H9 (cell line): ENCODE data around the gene ACOX3. TPM values are rescaled to one million over a fixed set of nuclear protein-coding genes. Genes with fewer than 3 reads are reported as not detected.
A peak's percentile ranks its signal among the peaks of the same experiment; 100 is the strongest.

ENCODE experiments used
- DNase-seq: peaks from one replicate; pipeline ENCODE4 v3.0.0-alpha.2; 2017
- H2AFZ ChIP-seq: one replicate; pipeline ENCODE4 v1.6.1; 2013; ENCODE audit warnings: mild to moderate bottlenecking, low read length, control low read depth, moderate library complexity
- H2AK5ac ChIP-seq: 2 replicates; pipeline ENCODE4 v1.6.1; 2013; ENCODE audit warnings: low read length, control low read depth, mixed read lengths; ENCODE audit not compliant: insufficient read length
- H2BK120ac ChIP-seq: one replicate; pipeline ENCODE4 v1.6.1; 2013; ENCODE audit warnings: low read depth, mild to moderate bottlenecking, low read length, control low read depth, inconsistent platforms; ENCODE audit not compliant: poor library complexity, severe bottlenecking
- H2BK12ac ChIP-seq: 2 replicates; pipeline ENCODE4 v1.6.1; 2013; ENCODE audit warnings: low read length, control low read depth, mixed read lengths, low read depth; ENCODE audit not compliant: insufficient read length
- H2BK15ac ChIP-seq: 2 replicates; pipeline ENCODE4 v1.6.1; 2013; ENCODE audit warnings: low read depth, low read length, control low read depth
- H2BK20ac ChIP-seq: one replicate; pipeline ENCODE4 v1.6.1; 2013; ENCODE audit warnings: low read depth, mild to moderate bottlenecking, low read length, control low read depth, inconsistent platforms; ENCODE audit not compliant: poor library complexity, severe bottlenecking
- H2BK5ac ChIP-seq: 2 replicates; pipeline ENCODE4 v1.6.1; 2013; ENCODE audit warnings: low read length, control low read depth, mixed read lengths; ENCODE audit not compliant: insufficient read length
- H3K14ac ChIP-seq: 2 replicates; pipeline ENCODE4 v1.6.1; 2013; ENCODE audit warnings: low read length, control low read depth; ENCODE audit not compliant: insufficient read depth
- H3K18ac ChIP-seq: 2 replicates; pipeline ENCODE4 v1.6.1; 2013; ENCODE audit warnings: low read depth, mild to moderate bottlenecking, mixed read lengths, low read length, control low read depth; ENCODE audit not compliant: insufficient read length
- H3K23ac ChIP-seq: 2 replicates; pipeline ENCODE4 v1.6.1; 2013; ENCODE audit warnings: low read length, control low read depth, mixed read lengths, low read depth; ENCODE audit not compliant: insufficient read length
- H3K23me2 ChIP-seq: 2 replicates; pipeline ENCODE4 v1.6.1; 2013; ENCODE audit warnings: low read depth, mild to moderate bottlenecking, mixed read lengths, low read length, control low read depth; ENCODE audit not compliant: insufficient read length, poor library complexity, severe bottlenecking
- H3K27ac ChIP-seq: 2 replicates; pipeline ENCODE4 v1.5.1; 2013; ENCODE audit warnings: low read length, control low read depth, mixed read lengths, low read depth; ENCODE audit not compliant: insufficient read length
- H3K27me3 ChIP-seq: 2 replicates; pipeline ENCODE4 v1.6.1; 2013; ENCODE audit warnings: low read length, control low read depth, inconsistent platforms; ENCODE audit not compliant: insufficient read depth
- H3K4ac ChIP-seq: 2 replicates; pipeline ENCODE4 v1.6.1; 2013; ENCODE audit warnings: low read depth, mild to moderate bottlenecking, control low read depth, inconsistent platforms, low read length, moderate library complexity
- H3K4me1 ChIP-seq: 2 replicates; pipeline ENCODE4 v1.6.1; 2013; ENCODE audit warnings: low read length, control low read depth, inconsistent platforms; ENCODE audit not compliant: insufficient read depth
- H3K4me2 ChIP-seq: 2 replicates; pipeline ENCODE4 v1.6.1; 2013; ENCODE audit warnings: low read length, control low read depth, mixed read lengths; ENCODE audit not compliant: insufficient read length, insufficient read depth
- H3K56ac ChIP-seq: 2 replicates; pipeline ENCODE4 v1.6.1; 2013; ENCODE audit warnings: low read depth, mild to moderate bottlenecking, mixed read lengths, low read length, control low read depth; ENCODE audit not compliant: insufficient read length
- H3K79me1 ChIP-seq: 2 replicates; pipeline ENCODE4 v1.6.1; 2013; ENCODE audit warnings: low read depth, mild to moderate bottlenecking, moderate library complexity, low read length, control low read depth, inconsistent platforms; ENCODE audit not compliant: insufficient read depth, poor library complexity, severe bottlenecking
- H3K79me2 ChIP-seq: 2 replicates; pipeline ENCODE4 v1.6.1; 2013; ENCODE audit warnings: low read length, control low read depth, inconsistent platforms; ENCODE audit not compliant: insufficient read depth
- H3K9ac ChIP-seq: 2 replicates; pipeline ENCODE4 v1.6.1; 2013; ENCODE audit warnings: low read length, control low read depth, mixed read lengths; ENCODE audit not compliant: insufficient read length; ENCODE audit errors: extremely low read depth
- H3K9me3 ChIP-seq: one replicate; pipeline ENCODE4 v1.6.1; 2013; ENCODE audit warnings: low read depth, low read length, inconsistent platforms; ENCODE audit not compliant: control insufficient read depth
- H3T11ph ChIP-seq: one replicate; pipeline ENCODE4 v1.6.1; 2013; ENCODE audit warnings: mild to moderate bottlenecking, low read length, control low read depth, inconsistent platforms
- H4K20me1 ChIP-seq: one replicate; pipeline ENCODE4 v1.6.1; 2013; ENCODE audit not compliant: control insufficient read depth, insufficient read length, insufficient read depth
- H4K5ac ChIP-seq: 2 replicates; pipeline ENCODE4 v1.6.1; 2013; ENCODE audit warnings: low read depth, mild to moderate bottlenecking, mixed read lengths, low read length, control low read depth; ENCODE audit not compliant: insufficient read length
- H4K8ac ChIP-seq: replicated peaks from 2 replicates; pipeline ENCODE4 v1.6.1; 2013; ENCODE audit warnings: low read length, control low read depth, mixed read lengths, low read depth; ENCODE audit not compliant: insufficient read length
- H4K91ac ChIP-seq: 2 replicates; pipeline ENCODE4 v1.6.1; 2013; ENCODE audit warnings: low read depth, mild to moderate bottlenecking, moderate library complexity, mixed read lengths, low read length, control low read depth; ENCODE audit not compliant: insufficient read length
- H3K27ac Mint-ChIP-seq, 3 experiments: 2 replicates in 2 of 3; 3 replicates in 1 of 3; pipeline ENCODE4 v1.8.0; 2020 to 2021; ENCODE audit warnings: mixed read lengths in 3 of 3, mild to moderate bottlenecking in 1 of 3, moderate library complexity in 1 of 3
- H3K27me3 Mint-ChIP-seq: 2 replicates; pipeline ENCODE4 v1.8.0; 2021; ENCODE audit warnings: low read depth, mild to moderate bottlenecking, moderate library complexity, mixed read lengths
- H3K36me3 Mint-ChIP-seq, 3 experiments: 2 replicates in 2 of 3; 3 replicates in 1 of 3; pipeline ENCODE4 v1.8.0; 2020 to 2021; ENCODE audit warnings: low read depth in 3 of 3, mixed read lengths in 3 of 3; ENCODE audit not compliant: insufficient read depth in 1 of 3
- H3K4me1 Mint-ChIP-seq, 2 experiments: 2 replicates each; pipeline ENCODE4 v1.8.0; 2020; ENCODE audit warnings: mixed read lengths in 2 of 2
- H3K4me3 Mint-ChIP-seq, 2 experiments: 2 replicates in 1 of 2; 3 replicates in 1 of 2; pipeline ENCODE4 v1.8.0; 2020 to 2021; ENCODE audit warnings: mild to moderate bottlenecking in 2 of 2, mixed read lengths in 2 of 2, moderate library complexity in 1 of 2
- H3K9me3 Mint-ChIP-seq, 2 experiments: 2 replicates in 1 of 2; 3 replicates in 1 of 2; pipeline ENCODE4 v1.8.0; 2020; ENCODE audit warnings: mild to moderate bottlenecking in 2 of 2, mixed read lengths in 2 of 2, moderate library complexity in 1 of 2
- WGBS: extraction: QIAGEN DNeasy Blood & Tissue Kit; methylation state at CpG from one replicate; pipeline ENCODE4 v1.1.7; 2013; ENCODE audit warnings: missing lambda C conversion rate, low lambda C conversion rate, mixed read lengths; ENCODE audit not compliant: insufficient read length; ENCODE audit errors: extremely low coverage; 5-methylcytosine and 5-hydroxymethylcytosine counted together
- total RNA-seq: library from RNA; stranded (reverse); gene quantifications from 2 replicates; pipeline ENCODE4 v1.2.1, GENCODE V29; 2021
- TF ChIP-seq, protein P1 (sequence below): fragments of 200-600 bp; sonication (generic); conservative IDR thresholded peaks from 3 replicates; pipeline ENCODE4 v1.8.0; 2021; ENCODE audit warnings: antibody characterized with exemption, mild to moderate bottlenecking

ACOX3 gene
- total RNA-seq, 1 experiment from 2014 or later = 13.8 TPM

DNA sequence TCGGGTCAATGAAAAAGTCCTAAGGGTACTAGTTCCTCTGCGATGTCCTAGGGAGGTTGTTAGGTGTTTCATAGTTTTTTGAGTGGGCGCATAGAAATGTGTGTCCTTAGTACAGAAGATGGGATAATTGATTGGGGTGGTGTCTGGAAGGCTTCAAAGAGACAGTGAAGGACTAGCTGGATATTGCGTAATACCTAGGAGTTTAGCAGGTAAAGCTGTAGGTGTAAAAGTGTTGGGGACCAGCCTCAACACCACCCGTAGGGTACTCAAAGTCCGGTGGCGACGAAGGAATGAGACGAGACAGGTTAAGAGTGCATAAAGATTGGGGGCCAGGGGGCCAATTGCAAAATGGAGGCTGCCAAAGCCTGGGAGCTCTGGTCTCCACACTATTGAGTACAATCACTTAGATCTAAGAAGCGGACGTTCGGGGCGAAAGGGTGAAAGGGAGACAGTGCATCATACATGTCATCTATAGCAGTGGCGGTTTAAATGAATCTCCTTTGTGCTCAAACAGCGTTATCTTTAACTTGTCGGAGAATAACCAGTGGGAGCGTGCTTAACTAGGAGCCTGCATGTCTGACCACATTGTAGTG is 1.1 kb upstream of the ACOX3 start:
- peaks cover 34 to 40% of the 10 kb centered on the region in 2 experiments for H3K4me1 Mint-ChIP-seq
- Histone ChIP-seq H2BK15ac (no peak overlapping the region), H3K27ac (no peak overlapping the region), H4K5ac (no peak overlapping the region), H2BK20ac (no peak overlapping the region), H3K4me2 (peak overlapping the region; percentile 71), H3K27me3 (no peaks in the 10 kb centered on the region), H4K91ac (no peak overlapping the region), H4K8ac (no peak overlapping the region), H3K79me1 (peaks cover 3% of the 10 kb centered on the region), H3K18ac (no peak overlapping the region), H3K4ac (no peak overlapping the region), H2BK12ac (no peak overlapping the region), H3K9me3 (no peaks in the 10 kb centered on the region), H3K9ac (no peak overlapping the region), H2AFZ (no peak overlapping the region), H4K20me1 (no peaks in the 10 kb centered on the region), H2BK120ac (no peak overlapping the region), H3K79me2 (peaks cover 18% of the 10 kb centered on the region; the same call in 1 of the 2 replicates), H2BK5ac (no peak overlapping the region), H3K4me1 (peaks cover 5% of the 10 kb centered on the region; the same call in 1 of the 2 replicates), H2AK5ac (no peak overlapping the region), H3T11ph (no peak overlapping the region), H3K14ac (no peak overlapping the region), H3K23me2 (peaks cover 6% of the 10 kb centered on the region), H3K56ac (no peak overlapping the region), H3K23ac (no peak overlapping the region)
- no peak overlapping the region; a peak in 2 of 7 replicates for H3K27ac Mint-ChIP-seq
- TF ChIP-seq, protein P1, sequence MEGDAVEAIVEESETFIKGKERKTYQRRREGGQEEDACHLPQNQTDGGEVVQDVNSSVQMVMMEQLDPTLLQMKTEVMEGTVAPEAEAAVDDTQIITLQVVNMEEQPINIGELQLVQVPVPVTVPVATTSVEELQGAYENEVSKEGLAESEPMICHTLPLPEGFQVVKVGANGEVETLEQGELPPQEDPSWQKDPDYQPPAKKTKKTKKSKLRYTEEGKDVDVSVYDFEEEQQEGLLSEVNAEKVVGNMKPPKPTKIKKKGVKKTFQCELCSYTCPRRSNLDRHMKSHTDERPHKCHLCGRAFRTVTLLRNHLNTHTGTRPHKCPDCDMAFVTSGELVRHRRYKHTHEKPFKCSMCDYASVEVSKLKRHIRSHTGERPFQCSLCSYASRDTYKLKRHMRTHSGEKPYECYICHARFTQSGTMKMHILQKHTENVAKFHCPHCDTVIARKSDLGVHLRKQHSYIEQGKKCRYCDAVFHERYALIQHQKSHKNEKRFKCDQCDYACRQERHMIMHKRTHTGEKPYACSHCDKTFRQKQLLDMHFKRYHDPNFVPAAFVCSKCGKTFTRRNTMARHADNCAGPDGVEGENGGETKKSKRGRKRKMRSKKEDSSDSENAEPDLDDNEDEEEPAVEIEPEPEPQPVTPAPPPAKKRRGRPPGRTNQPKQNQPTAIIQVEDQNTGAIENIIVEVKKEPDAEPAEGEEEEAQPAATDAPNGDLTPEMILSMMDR = no peak
- WGBS = no CpG with 5 or more reads among the region's 17 CpGs
- DNase-seq = no peak
- H3K9me3 Mint-ChIP-seq = peaks cover 14 to 15% of the 10 kb centered on the region in 2 experiments
- peaks cover 6 to 14% (median 9%) of the 10 kb centered on the region in 3 experiments for H3K36me3 Mint-ChIP-seq
- no peaks in the 10 kb centered on the region for H3K27me3 Mint-ChIP-seq
- H3K4me3 Mint-ChIP-seq = peak overlapping the region; percentile 80 to 87
